GM23338 (cell line): ENCODE results near the gene HPS6. TPM values are rescaled to one million over a fixed set of nuclear protein-coding genes. Genes with fewer than 3 reads are reported as not detected.

Experiments
- ATAC-seq: fragments of 200-7000 bp; cut with Tn5 transposase; 3 replicates; pipeline ENCODE4 v1.9.1; 2020
- DNase-seq: peaks from one replicate; pipeline ENCODE4 v3.0.0-alpha.2; 2015; ENCODE audit warnings: low spot score
- H2AFZ ChIP-seq: fragments of 200-600 bp; sonication (generic); 2 replicates; pipeline ENCODE4 v1.8.0; 2016; ENCODE audit warnings: antibody characterized with exemption, mild to moderate bottlenecking, moderate library complexity
- H3F3A ChIP-seq: fragments of 200-600 bp; sonication (generic); replicated peaks from 2 replicates; pipeline ENCODE4 v1.8.0; 2017; ENCODE audit warnings: antibody characterized with exemption, mixed run types, low read depth
- H3K27ac ChIP-seq: fragments of 200-600 bp; sonication (generic); 2 replicates; pipeline ENCODE4 v1.6.1; 2016; ENCODE audit warnings: low read depth
- H3K27me3 ChIP-seq: fragments of 200-600 bp; sonication (generic); 2 replicates; pipeline ENCODE4 v1.8.0; 2016; ENCODE audit warnings: mild to moderate bottlenecking, mixed run types, moderate library complexity; ENCODE audit not compliant: insufficient read depth
- H3K36me3 ChIP-seq: fragments of 200-600 bp; sonication (generic); 2 replicates; pipeline ENCODE4 v1.8.0; 2016; ENCODE audit warnings: mild to moderate bottlenecking; ENCODE audit not compliant: insufficient read depth
- H3K4me1 ChIP-seq: fragments of 200-600 bp; sonication (generic); 2 replicates; pipeline ENCODE4 v1.8.0; 2016; ENCODE audit warnings: mild to moderate bottlenecking, moderate library complexity; ENCODE audit not compliant: insufficient read depth
- H3K4me2 ChIP-seq: fragments of 200-600 bp; sonication (generic); 2 replicates; pipeline ENCODE4 v1.7.1; 2017; ENCODE audit warnings: mixed run types
- H3K4me3 ChIP-seq: fragments of 200-600 bp; sonication (generic); 2 replicates; pipeline ENCODE4 v1.6.1; 2016; ENCODE audit warnings: mixed run types
- H3K79me2 ChIP-seq: fragments of 200-600 bp; sonication (generic); replicated peaks from 2 replicates; pipeline ENCODE4 v1.8.0; 2017; ENCODE audit warnings: mild to moderate bottlenecking; ENCODE audit not compliant: insufficient read depth
- H3K9me2 ChIP-seq: fragments of 200-600 bp; sonication (generic); 2 replicates; pipeline ENCODE4 v1.8.0; 2017; ENCODE audit not compliant: insufficient read depth
- H4K20me1 ChIP-seq: fragments of 200-600 bp; sonication (generic); replicated peaks from 2 replicates; pipeline ENCODE4 v1.8.0; 2017; ENCODE audit warnings: mild to moderate bottlenecking; ENCODE audit not compliant: insufficient read depth
- H3K27ac Mint-ChIP-seq: 2 replicates; pipeline ENCODE4 v1.8.0; 2020; ENCODE audit warnings: inconsistent platforms, mild to moderate bottlenecking, moderate library complexity, mixed read lengths
- H3K27me3 Mint-ChIP-seq: 3 replicates; pipeline ENCODE4 v1.8.0; 2022; ENCODE audit warnings: low read depth, mild to moderate bottlenecking, moderate library complexity, mixed read lengths, inconsistent platforms; ENCODE audit not compliant: insufficient read depth, poor library complexity
- H3K36me3 Mint-ChIP-seq: 3 replicates; pipeline ENCODE4 v1.8.0; 2021; ENCODE audit warnings: low read depth, mild to moderate bottlenecking, inconsistent platforms, moderate library complexity, mixed read lengths
- H3K4me1 Mint-ChIP-seq: 3 replicates; pipeline ENCODE4 v1.8.0; 2020; ENCODE audit warnings: mild to moderate bottlenecking, inconsistent platforms, mixed read lengths
- H3K4me3 Mint-ChIP-seq: 3 replicates; pipeline ENCODE4 v1.8.0; 2021; ENCODE audit warnings: moderate library complexity, mild to moderate bottlenecking, inconsistent platforms, mixed read lengths
- H3K9me3 Mint-ChIP-seq: 3 replicates; pipeline ENCODE4 v1.8.0; 2020; ENCODE audit warnings: moderate library complexity, mild to moderate bottlenecking, inconsistent platforms, mixed read lengths
- CREB1 ChIP-seq: fragments of 250-450 bp; sonication (Bioruptor Pico); IDR thresholded peaks from 2 replicates; pipeline ENCODE4 v1.5.0; 2020; ENCODE audit warnings: low read depth, mild to moderate bottlenecking, moderate library complexity
- CTCF ChIP-seq, 2 experiments: fragments of 200-600 bp in 1 of 2; sonication (generic) in 1 of 2; conservative IDR thresholded peaks; 2 replicates each; pipeline versions ENCODE4 v1.5.1 to v1.6.1; 2016 to 2017; ENCODE audit warnings: antibody characterized with exemption in 2 of 2, low read depth in 2 of 2, mild to moderate bottlenecking in 2 of 2, moderate library complexity in 1 of 2
- ETS1 ChIP-seq: IDR thresholded peaks from 2 replicates; pipeline ENCODE4 v1.6.1; 2016; ENCODE audit warnings: antibody characterized with exemption
- EZH2 ChIP-seq: fragments of 200-600 bp; sonication (generic); IDR thresholded peaks from one replicate; pipeline ENCODE4 v1.8.0; 2017; ENCODE audit warnings: antibody characterized with exemption, mild to moderate bottlenecking, low read depth; ENCODE audit not compliant: unreplicated experiment
- EZH2phosphoT487 ChIP-seq: fragments of 200-600 bp; sonication (generic); IDR thresholded peaks from one replicate; pipeline ENCODE4 v1.8.1; 2018; ENCODE audit warnings: antibody characterized with exemption; ENCODE audit not compliant: unreplicated experiment
- JUNB ChIP-seq: IDR thresholded peaks from one replicate; pipeline ENCODE4 v1.6.1; 2016; ENCODE audit warnings: antibody characterized with exemption; ENCODE audit not compliant: unreplicated experiment
- NANOG ChIP-seq: IDR thresholded peaks from 2 replicates; pipeline ENCODE4 v1.6.1; 2016; ENCODE audit warnings: antibody characterized with exemption, borderline replicate concordance
- POLR2AphosphoS5 ChIP-seq: IDR thresholded peaks from 2 replicates; pipeline ENCODE4 v1.6.1; 2016; ENCODE audit warnings: antibody characterized with exemption, low read depth
- REST ChIP-seq: IDR thresholded peaks from one replicate; pipeline ENCODE4 v1.6.1; 2018; ENCODE audit warnings: antibody characterized with exemption; ENCODE audit not compliant: unreplicated experiment
- STAT1 ChIP-seq: IDR thresholded peaks from one replicate; pipeline ENCODE4 v1.6.1; 2016; ENCODE audit warnings: antibody characterized with exemption; ENCODE audit not compliant: unreplicated experiment
- ZNF114 ChIP-seq: fragments of 250-450 bp; sonication (Bioruptor Pico); IDR thresholded peaks from 2 replicates; pipeline ENCODE4 v1.5.0; 2020; ENCODE audit warnings: mild to moderate bottlenecking, moderate library complexity
- ZNF331 ChIP-seq: fragments of 250-450 bp; sonication (Bioruptor Pico); IDR thresholded peaks from 2 replicates; pipeline ENCODE4 v1.5.0; 2020; ENCODE audit warnings: low read depth, mild to moderate bottlenecking, moderate library complexity
- ZNF462 ChIP-seq: fragments of 250-450 bp; sonication (Bioruptor Pico); IDR thresholded peaks from 2 replicates; pipeline ENCODE4 v1.5.0; 2020; ENCODE audit warnings: mild to moderate bottlenecking, moderate library complexity
- polyA plus RNA-seq: library from polyadenylated mRNA; unstranded; fragments of >200 nt; fragmentation: Nextera tagmentation; extraction: Ambion mirVana; gene quantifications from 2 replicates; pipeline ENCODE4 v1.2.1, GENCODE V29; 2016
- total RNA-seq: library from RNA; depleted of rRNA; stranded (reverse); fragments of >200 nt; shearing (Covaris generic); gene quantifications from 2 replicates; pipeline ENCODE4 v1.2.3, GENCODE V29; 2014

HPS6 gene
- total and polyA plus RNA-seq, 2 experiments from 2014 or later, result 4.2 to 28.7 TPM

GRCh38 chr10:102111276-102111675, 46.1 kb downstream of the HPS6 start:
- Histone ChIP-seq H3K4me3 (no peak overlapping the region), H2AFZ (no peak overlapping the region), H3F3A (peaks cover 20% of the 10 kb centered on the region; the same call in 1 of the 2 replicates), H3K27ac (no peak overlapping the region), H3K4me2 (no peak overlapping the region), H3K9me2 (no peaks in the 10 kb centered on the region), H3K27me3 (no peaks in the 10 kb centered on the region), H3K4me1 (peaks cover 28% of the 10 kb centered on the region), H3K79me2 (peaks cover 50% of the 10 kb centered on the region), H3K36me3 (peaks cover 30% of the 10 kb centered on the region), H4K20me1 (peaks cover 39% of the 10 kb centered on the region)
- TF ChIP-seq ZNF114 (CRISPR knock-in tag) (no peak), NANOG (no peak), CTCF (conservative IDR thresholded peaks at IDR 0.05; ENCODE audit: low read depth in 2 of 2) (no peak), JUNB (no peak), STAT1 (no peak), ZNF331 (CRISPR knock-in tag) (no peak), ZNF462 (CRISPR knock-in tag) (no peak), ETS1 (no peak), REST (no peak), CREB1 (CRISPR knock-in tag) (no peak), EZH2 (no peak), POLR2AphosphoS5 (no peak), EZH2phosphoT487 (no peak)
- no peak overlapping the region for H3K27ac Mint-ChIP-seq
- no peak for DNase-seq
- no peaks in the 10 kb centered on the region; the same call in 1 of the 3 replicates for H3K9me3 Mint-ChIP-seq
- H3K27me3 Mint-ChIP-seq, result peaks cover 11% of the 10 kb centered on the region
- H3K4me3 Mint-ChIP-seq, result no peak overlapping the region
- peaks cover 53% of the 10 kb centered on the region for H3K36me3 Mint-ChIP-seq
- peaks cover 39% of the 10 kb centered on the region for H3K4me1 Mint-ChIP-seq
- ATAC-seq, result no peak
